Fibroblast of lung (primary cell): ENCODE data around the gene ZBTB8A.

Experiments used
- CTCF ChIP-seq, 2 donors: IDR thresholded peaks in 1 of 2; conservative IDR thresholded peaks in 1 of 2; 1 replicate in 1 of 2; 2 replicates in 1 of 2; pipeline ENCODE4 v1.5.1; 2011 to 2012; ENCODE audit warnings: low read length in 2 of 2, control low read depth in 1 of 2, inconsistent platforms in 1 of 2, low read depth in 1 of 2, mild to moderate bottlenecking in 1 of 2
- EZH2 ChIP-seq: IDR thresholded peaks from 2 replicates; pipeline ENCODE4 v1.5.1; 2012; ENCODE audit warnings: low read length, control low read depth, mild to moderate bottlenecking; ENCODE audit errors: missing control alignments

GRCh38 chr1:32635508-32636277 is 96.5 kb downstream of the ZBTB8A start:
- no peak for TF ChIP-seq CTCF (conservative IDR thresholded peaks at IDR 0.05 in 1 of 2, IDR thresholded peaks at IDR 0.05 in 1 of 2; ENCODE audit: low read depth in 1 of 2, low read length in 2 of 2)
- no peak for TF ChIP-seq EZH2
